MM.1S (cell line): ENCODE measurements around the gene SLC44A5.

Experiments used
- DNase-seq: peaks from one replicate; pipeline ENCODE4 v3.0.0-alpha.2; 2015
- H2AFZ ChIP-seq: fragments of 300-600 bp; sonication (generic); 2 replicates; pipeline ENCODE4 v1.6.0; 2016; ENCODE audit warnings: antibody characterized with exemption, low read length
- H3F3A ChIP-seq: fragments of 300-600 bp; sonication (generic); 2 replicates; pipeline ENCODE4 v1.6.1; 2016; ENCODE audit warnings: mild to moderate bottlenecking, antibody characterized with exemption, low read length, moderate library complexity, mixed read lengths; ENCODE audit not compliant: insufficient read depth
- H3K27ac ChIP-seq: fragments of 300-600 bp; sonication (generic); 2 replicates; pipeline ENCODE4 v1.5.1; 2016; ENCODE audit warnings: mild to moderate bottlenecking, low read length
- H3K27me3 ChIP-seq: fragments of 300-600 bp; sonication (generic); replicated peaks from 2 replicates; pipeline ENCODE4 v1.6.0; 2016; ENCODE audit warnings: low read length; ENCODE audit not compliant: insufficient read depth
- H3K36me3 ChIP-seq: fragments of 300-600 bp; sonication (generic); replicated peaks from 2 replicates; pipeline ENCODE4 v1.6.1; 2016; ENCODE audit warnings: mild to moderate bottlenecking, low read length, mixed read lengths; ENCODE audit not compliant: insufficient read depth
- H3K4me1 ChIP-seq: fragments of 300-600 bp; sonication (generic); 2 replicates; pipeline ENCODE4 v1.6.1; 2016; ENCODE audit warnings: low read length, mixed read lengths
- H3K4me2 ChIP-seq: fragments of 300-600 bp; sonication (generic); 2 replicates; pipeline ENCODE4 v1.6.0; 2016; ENCODE audit warnings: low read depth, low read length
- H3K4me3 ChIP-seq: fragments of 300-600 bp; sonication (generic); 2 replicates; pipeline ENCODE4 v1.5.1; 2016; ENCODE audit warnings: low read length, mixed read lengths
- H3K79me2 ChIP-seq: fragments of 300-600 bp; sonication (generic); 2 replicates; pipeline ENCODE4 v1.6.1; 2016; ENCODE audit warnings: mixed run types, low read length, mixed read lengths
- H3K9ac ChIP-seq: fragments of 300-600 bp; sonication (generic); 2 replicates; pipeline ENCODE4 v1.6.1; 2016; ENCODE audit warnings: low read length, mixed read lengths
- H3K9me2 ChIP-seq: fragments of 300-600 bp; sonication (generic); replicated peaks from 2 replicates; pipeline ENCODE4 v1.6.1; 2016; ENCODE audit warnings: mild to moderate bottlenecking, low read length, mixed read lengths; ENCODE audit not compliant: insufficient read depth
- H3K9me3 ChIP-seq: fragments of 300-600 bp; sonication (generic); replicated peaks from 2 replicates; pipeline ENCODE4 v1.6.1; 2016; ENCODE audit warnings: mild to moderate bottlenecking, low read length, mixed read lengths; ENCODE audit not compliant: insufficient read depth
- H4K20me1 ChIP-seq: fragments of 300-600 bp; sonication (generic); 2 replicates; pipeline ENCODE4 v1.6.1; 2016; ENCODE audit warnings: mild to moderate bottlenecking, low read length, moderate library complexity, mixed read lengths; ENCODE audit not compliant: insufficient read depth
- EZH2 ChIP-seq: fragments of 300-600 bp; sonication (generic); optimal IDR thresholded peaks from 2 replicates; pipeline ENCODE3; 2017; ENCODE audit warnings: low read depth, mild to moderate bottlenecking, antibody characterized with exemption, low read length, mixed read lengths
- EZH2phosphoT487 ChIP-seq: fragments of 300-600 bp; sonication (generic); IDR thresholded peaks from 2 replicates; pipeline ENCODE4 v1.6.1; 2018; ENCODE audit warnings: antibody characterized with exemption, low read length
- TF ChIP-seq, protein P1 (sequence below): fragments of 300-600 bp; sonication (generic); IDR thresholded peaks from 2 replicates; pipeline ENCODE4 v1.5.1; 2016; ENCODE audit warnings: antibody characterized with exemption, low read length, mixed read lengths

The SLC44A5 gene

DNA sequence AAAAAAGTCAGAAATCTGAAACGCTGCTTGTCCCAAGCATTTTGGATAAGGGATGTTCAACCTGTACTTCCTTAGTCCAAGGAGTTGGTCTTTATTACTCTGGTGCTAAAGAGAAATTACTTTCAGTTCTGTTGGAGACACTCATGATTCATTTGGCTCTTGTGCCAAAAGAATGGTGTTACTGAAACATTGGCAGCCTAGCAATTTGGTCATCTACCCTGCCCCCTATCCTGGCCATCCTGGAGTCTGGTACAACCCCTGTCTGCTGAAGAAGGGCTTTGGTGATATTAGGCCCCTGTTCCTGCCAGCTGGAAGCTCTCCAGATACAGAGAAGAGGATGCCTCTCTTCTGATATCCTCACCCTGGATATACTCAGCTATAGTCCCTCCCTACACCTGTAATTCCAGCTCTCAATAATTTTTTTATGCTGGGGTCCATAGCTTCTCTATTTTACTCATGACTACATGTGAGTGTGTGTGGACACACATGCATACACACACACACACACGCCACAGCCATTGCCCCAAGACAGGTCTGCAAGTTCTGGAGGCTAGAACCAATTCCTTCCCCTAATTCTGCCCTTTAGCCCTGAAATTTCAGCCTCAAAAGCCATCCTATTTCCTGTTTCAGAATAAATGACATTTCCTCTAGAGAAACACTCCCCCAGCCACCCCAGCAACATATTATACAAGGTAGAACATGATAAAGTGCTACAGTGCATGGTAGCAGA, 436.7 kb downstream of the SLC44A5 start:
- Histone ChIP-seq H4K20me1 (no peaks in the 10 kb centered on the region), H2AFZ (no peak overlapping the region), H3F3A (no peaks in the 10 kb centered on the region), H3K9me2 (no peaks in the 10 kb centered on the region), H3K4me2 (no peak overlapping the region), H3K27ac (no peak overlapping the region), H3K4me3 (no peak overlapping the region), H3K27me3 (no peaks in the 10 kb centered on the region), H3K9ac (no peak overlapping the region), H3K36me3 (no peaks in the 10 kb centered on the region), H3K9me3 (no peaks in the 10 kb centered on the region), H3K79me2 (no peaks in the 10 kb centered on the region), H3K4me1 (no peaks in the 10 kb centered on the region)
- no peak for DNase-seq
- TF ChIP-seq, protein P1, sequence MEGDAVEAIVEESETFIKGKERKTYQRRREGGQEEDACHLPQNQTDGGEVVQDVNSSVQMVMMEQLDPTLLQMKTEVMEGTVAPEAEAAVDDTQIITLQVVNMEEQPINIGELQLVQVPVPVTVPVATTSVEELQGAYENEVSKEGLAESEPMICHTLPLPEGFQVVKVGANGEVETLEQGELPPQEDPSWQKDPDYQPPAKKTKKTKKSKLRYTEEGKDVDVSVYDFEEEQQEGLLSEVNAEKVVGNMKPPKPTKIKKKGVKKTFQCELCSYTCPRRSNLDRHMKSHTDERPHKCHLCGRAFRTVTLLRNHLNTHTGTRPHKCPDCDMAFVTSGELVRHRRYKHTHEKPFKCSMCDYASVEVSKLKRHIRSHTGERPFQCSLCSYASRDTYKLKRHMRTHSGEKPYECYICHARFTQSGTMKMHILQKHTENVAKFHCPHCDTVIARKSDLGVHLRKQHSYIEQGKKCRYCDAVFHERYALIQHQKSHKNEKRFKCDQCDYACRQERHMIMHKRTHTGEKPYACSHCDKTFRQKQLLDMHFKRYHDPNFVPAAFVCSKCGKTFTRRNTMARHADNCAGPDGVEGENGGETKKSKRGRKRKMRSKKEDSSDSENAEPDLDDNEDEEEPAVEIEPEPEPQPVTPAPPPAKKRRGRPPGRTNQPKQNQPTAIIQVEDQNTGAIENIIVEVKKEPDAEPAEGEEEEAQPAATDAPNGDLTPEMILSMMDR, result no peak
- no peak for TF ChIP-seq EZH2
- TF ChIP-seq EZH2phosphoT487, result no peak

DNA sequence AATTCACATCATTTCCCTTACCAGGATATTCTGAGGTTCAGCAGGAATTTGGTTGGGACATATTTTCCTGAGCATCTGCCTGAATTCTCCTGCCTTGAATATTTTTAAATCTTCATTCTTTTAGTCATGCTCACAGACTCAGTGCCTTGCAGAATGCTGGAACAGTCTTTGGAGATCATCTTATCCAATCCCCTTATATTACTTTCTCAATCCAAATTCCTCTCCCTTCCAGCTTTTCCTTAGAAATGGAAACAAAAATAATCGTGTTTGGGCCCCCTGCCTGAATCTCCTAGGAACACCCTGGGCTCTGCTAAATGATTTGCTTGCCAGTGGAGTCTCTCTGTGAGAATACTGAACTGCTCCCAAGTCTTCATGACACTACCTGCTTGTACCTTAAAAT, 438.4 kb downstream of the SLC44A5 start:
- no peak overlapping the region for H3K27ac ChIP-seq

DNA sequence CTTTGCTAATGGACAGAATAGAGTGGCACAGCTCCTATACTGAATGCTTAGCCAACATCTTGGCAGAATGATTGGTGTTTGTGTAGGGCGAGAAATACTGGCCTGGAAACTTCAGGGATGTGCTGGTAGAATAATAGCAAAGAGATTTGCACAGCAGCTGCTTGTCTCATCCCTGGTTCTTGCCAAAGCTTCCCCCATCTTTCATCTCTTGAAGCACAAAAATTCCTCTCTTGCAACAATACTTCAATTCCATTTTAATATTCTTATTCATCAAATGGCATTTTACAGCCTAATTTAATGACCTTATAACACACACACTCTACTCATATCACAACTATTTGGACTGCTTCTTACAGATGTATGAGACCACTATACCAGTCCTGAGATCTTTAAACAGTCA, 439.0 kb downstream of the SLC44A5 start:
- no peaks in the 10 kb centered on the region for H3K79me2 ChIP-seq
- H3K27me3 ChIP-seq, result no peaks in the 10 kb centered on the region
- H3K9ac ChIP-seq, result no peak overlapping the region
- H3K4me3 ChIP-seq, result no peak overlapping the region
- H3K27ac ChIP-seq, result no peak overlapping the region
- H3F3A ChIP-seq, result no peaks in the 10 kb centered on the region
- no peaks in the 10 kb centered on the region for H4K20me1 ChIP-seq
- H3K9me2 ChIP-seq, result no peaks in the 10 kb centered on the region
- H3K9me3 ChIP-seq, result no peaks in the 10 kb centered on the region
- no peak for TF ChIP-seq EZH2phosphoT487
- TF ChIP-seq, protein P1, result no peak
- TF ChIP-seq EZH2, result no peak
- no peak overlapping the region for H2AFZ ChIP-seq
- no peak for DNase-seq
- H3K4me2 ChIP-seq, result no peak overlapping the region
- no peaks in the 10 kb centered on the region for H3K36me3 ChIP-seq
- H3K4me1 ChIP-seq, result no peaks in the 10 kb centered on the region

More for the DNA sequence above, 438.4 kb downstream of the SLC44A5 start:
- no peaks in the 10 kb centered on the region for H3K4me1 ChIP-seq
- H3K9me2 ChIP-seq, result no peaks in the 10 kb centered on the region
- no peak overlapping the region for H3K4me3 ChIP-seq
- H3K79me2 ChIP-seq, result no peaks in the 10 kb centered on the region
- no peak overlapping the region for H3K9ac ChIP-seq
- no peaks in the 10 kb centered on the region for H3F3A ChIP-seq
- DNase-seq, result no peak
- TF ChIP-seq, protein P1, result no peak
- no peak for TF ChIP-seq EZH2phosphoT487
- no peak for TF ChIP-seq EZH2
- H3K27me3 ChIP-seq, result no peaks in the 10 kb centered on the region
- H4K20me1 ChIP-seq, result no peaks in the 10 kb centered on the region
- H3K36me3 ChIP-seq, result no peaks in the 10 kb centered on the region
- no peaks in the 10 kb centered on the region for H3K9me3 ChIP-seq
- H2AFZ ChIP-seq, result no peak overlapping the region
- no peak overlapping the region for H3K4me2 ChIP-seq
